Measurements from ENCODE around the gene PAQR5.

Gene PAQR5

DNA sequence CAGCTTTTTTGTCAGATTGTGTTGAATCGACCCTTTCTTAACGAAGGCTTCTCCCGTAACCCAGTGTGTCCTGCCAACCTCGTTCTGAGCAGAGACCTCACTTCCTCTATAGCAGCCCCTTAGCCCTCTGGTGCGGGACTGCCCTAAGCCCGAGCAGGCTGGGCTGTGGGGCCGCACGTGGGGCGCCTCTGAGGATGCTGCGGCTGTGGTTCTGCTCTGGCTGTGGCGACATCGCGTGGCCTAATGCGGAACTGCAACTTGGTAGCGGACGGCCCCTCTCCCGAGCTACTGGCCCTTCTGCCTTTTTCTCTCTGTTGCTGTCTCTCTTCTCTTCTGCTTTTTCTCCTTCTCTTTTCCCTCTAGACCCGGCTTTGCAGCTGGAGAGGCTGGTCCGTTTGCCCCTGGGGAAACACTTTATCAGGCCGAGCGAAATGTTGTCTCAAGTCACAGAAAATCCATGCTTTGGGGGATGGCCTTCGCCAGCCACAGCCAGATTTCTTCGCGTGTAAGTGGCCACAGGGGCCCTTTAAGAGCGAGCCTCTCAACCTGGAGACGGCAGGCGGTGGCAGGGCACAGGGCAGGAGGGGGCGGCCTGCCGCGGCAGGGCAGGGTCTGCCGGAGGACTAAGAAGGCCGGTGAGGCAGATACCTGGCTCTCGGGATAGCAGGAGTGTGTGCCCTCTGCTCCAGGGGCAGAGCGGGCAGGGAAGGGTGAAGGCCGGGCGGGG is 96.0 kb downstream of the PAQR5 start:
- FAIRE-seq = no peak

DNA sequence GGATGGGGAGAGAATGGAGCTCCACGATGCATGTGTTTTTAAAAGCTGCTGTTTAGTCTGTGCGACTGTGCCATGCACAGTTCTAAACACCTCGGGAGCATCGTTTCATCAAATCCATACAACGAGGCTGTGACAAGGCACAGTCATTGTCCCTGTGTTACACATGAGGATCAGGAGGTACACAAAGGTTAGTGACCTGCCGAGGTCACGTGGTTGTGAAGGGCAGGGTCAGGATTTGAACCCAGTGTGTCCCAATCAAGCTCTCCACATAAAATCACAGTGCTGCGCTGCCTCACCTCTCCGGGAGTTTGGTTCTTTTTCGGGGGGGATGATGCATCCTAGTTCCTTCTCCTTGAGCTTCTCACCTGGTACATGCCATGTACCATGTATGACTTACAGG is 96.7 kb downstream of the PAQR5 start:
- FAIRE-seq = no peak

DNA sequence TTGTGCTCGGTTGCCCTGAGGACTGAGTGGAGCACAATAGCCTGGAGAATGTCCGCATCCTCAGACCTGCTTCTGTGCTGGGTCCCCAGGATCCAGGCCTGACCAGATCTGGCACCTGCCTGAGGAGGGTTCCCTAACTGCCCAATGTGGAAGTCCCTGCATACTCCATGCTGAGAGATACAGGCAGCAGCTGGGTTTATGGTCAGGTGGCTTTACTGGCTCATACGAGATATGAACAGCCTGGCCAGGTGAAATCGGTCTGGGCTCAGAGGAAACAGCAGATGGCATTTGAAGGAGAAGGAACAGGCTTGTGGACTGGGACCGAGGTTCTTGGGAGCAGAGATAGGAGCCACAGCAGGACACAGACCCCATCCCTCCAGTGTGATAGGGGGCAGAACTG is 97.3 kb downstream of the PAQR5 start:
- FAIRE-seq = no peak

DNA sequence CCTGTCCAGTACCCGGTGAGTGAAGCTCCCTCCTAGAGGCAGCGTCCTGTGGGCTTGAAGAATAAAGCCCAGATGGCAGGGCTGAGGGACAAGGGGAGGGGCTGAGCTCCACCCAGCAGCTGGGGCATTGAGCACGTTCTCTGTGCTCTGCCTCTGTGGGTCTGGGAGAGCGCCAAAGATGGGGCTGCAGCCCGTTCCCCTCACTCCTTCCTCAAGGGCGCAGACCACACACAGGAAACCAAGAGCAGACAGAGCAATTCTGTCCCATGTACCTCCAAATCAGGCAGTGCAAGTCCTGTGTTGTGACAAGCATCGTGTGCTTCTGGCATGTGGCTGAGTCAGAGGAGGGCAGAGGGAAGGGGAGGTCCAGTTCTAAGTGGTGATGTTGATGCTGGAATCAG is 99.8 kb downstream of the PAQR5 start:
- FAIRE-seq = no peak

DNA sequence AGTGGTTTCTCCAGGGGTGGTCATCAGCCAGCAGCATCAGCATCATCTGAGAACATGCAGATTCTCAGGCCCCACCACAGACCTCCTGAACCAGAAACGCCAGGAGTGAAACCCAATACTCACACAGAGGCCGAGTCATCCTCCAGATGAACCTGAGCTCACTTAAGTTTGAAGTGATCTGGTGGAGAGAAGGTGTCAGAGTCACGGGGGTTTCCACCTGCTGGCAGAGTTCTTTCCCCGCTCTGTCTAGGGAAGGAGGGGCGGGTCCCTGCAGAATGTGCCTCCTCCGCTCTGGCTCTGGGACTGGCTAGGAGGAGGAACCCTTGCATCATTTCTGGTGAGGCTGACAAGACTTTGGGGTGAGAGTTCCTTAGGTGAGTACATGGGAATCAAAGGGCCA is 102.1 kb downstream of the PAQR5 start:
- FAIRE-seq = no peak

DNA sequence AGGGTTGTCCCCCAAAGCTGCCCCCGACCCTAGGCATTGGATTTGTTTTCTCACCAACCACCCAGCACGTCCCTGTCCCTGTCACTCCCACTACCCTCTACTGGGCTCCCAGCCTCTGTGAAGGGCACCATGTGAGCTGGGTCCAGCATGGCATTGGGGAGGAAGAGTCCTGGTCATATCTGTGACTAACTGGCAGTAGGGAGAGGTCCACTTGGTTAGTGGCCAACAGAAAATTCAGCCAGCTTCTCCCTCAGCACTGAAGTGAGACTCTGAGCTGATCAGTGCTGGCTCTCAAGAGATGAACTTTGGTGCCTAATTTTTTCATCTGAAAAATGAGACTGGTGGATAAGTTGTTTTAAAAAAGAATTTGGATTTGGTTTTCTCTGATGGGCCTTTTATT is 104.1 kb downstream of the PAQR5 start:
- FAIRE-seq = no peak

DNA sequence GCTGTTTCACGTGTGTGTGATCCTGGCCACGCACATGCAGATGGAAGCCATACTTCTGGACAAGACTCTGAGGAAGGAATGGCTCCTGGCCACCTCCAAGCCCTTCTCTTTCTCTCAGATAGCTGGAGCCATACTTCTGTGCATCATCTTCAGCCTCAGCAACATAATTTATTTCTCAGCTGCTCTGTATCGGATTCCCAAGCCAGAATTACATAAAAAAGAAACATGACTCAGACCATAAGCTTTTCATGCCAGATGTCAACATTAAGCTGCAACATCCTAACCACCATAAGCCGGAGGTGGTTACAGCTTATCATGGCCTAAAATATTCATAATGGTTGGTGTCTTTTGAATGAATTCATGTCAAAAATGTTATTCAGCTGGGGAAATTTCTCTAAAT is 104.9 kb downstream of the PAQR5 start:
- no peak for FAIRE-seq

DNA sequence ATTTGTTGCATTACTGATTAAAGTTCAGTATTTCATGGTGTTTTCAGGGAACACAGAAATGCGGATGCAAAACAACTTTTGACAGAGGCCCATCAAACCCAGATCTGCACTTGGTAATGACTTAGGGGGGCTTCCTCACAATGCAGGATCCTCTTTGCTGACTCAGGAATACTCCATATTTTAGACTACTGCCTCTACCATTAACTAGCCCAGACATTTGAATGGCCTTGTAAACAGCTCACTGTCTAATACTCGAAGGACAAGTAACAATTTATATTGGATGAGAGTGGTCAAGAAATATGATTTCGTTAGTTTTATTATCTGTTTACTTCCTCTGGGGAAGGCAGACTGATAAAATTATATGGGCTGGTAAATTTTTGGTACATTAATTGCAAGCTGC is 106.4 kb downstream of the PAQR5 start:
- no peak for FAIRE-seq

DNA sequence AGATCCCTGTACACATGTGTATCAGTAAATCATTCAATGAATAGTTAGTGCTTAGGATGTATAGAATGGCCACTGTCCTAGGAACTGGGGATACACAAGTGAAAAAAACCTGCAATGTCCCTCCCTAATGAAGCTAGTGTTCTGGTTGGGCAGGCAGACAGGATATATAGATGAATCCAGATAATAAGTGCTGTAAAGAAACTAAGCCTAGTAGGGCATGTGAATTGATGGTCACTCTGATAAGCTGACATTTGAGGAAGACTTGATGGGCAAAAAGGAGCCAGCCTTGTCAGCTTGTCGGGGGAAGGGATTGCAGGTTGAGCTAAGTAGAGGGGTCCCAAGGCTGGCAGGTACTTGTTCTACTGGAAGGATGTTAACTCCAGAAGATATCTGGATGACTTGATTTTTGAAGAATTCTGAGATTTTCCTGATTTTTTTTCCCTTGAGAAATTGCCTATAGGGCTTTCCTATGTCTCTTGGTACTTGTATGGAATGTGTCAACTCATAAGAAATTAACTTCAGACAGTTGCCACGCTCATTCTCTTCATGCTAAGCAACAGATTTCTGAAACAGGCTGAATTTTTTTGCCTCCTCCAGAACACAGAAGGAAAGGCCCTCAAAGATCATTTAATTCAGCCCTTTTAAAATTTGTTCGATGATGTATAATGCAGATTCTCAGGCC is 109.1 kb downstream of the PAQR5 start:
- FAIRE-seq = no peak

DNA sequence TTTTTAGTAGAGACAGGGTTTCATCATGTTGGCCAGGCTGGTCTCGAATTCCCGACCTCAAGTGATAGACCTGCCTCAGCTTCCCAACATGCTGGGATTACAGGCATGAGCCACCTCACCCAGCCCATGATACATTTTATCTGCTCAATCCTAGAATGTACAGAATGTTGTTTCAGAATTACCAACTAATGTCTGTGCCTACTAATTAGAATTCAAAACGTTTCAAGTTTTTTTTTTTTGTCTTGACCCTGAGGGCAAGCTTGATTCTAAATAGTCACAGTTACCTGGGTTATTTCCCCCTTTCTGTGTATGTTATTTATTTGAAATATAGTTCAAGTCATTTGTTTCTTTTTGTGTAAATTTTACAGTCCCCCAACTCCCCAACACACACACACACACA is 110.1 kb downstream of the PAQR5 start:
- no peak for FAIRE-seq

DNA sequence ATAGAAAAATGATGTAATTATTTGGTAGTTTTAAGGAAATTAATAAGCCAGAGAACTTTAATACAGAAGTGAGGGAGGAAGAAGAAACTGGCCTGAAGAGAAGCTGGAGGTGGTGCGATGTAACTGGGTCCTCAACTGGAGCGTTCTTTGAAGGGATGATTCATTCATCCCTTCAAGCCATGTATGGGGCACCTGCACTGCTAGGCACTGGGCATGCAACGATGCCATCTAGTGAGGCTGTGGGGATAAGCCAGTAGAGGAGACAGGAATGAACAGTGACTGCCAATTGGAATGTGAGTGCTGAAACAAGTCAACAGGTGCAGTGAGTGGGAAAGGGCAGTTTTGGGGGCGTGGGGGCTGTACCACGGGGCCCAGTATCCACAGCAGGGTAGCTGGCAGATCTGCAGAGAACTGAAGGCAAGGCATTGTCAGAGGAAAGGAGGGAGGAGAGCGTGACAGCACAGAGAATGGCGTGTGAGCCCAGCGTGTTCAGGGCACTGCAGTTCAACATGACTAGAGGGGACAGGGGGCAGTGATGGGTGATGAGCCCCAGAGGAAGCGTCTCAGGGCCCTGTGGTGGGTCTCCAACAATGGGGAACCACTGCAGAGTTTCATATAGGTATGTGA is 111.6 kb downstream of the PAQR5 start:
- no peak for FAIRE-seq

DNA sequence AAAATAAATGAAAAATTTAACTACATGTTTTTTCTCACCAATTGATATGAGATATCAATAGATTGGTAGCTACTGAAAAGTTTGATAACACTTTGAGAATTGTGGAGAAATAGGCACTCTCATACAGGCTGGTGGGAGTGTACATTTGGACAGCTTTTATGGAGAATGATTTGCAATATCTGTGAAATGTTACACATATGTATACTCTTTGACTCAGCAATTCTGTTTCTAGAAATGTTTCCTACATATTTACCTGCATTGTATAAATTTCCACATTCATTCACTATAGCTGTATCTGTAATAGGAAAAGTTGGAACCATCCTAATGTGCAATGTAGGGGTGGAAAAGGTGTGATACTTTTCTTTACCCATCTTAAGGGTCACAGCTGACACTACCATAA is 113.6 kb downstream of the PAQR5 start:
- FAIRE-seq = no peak

DNA sequence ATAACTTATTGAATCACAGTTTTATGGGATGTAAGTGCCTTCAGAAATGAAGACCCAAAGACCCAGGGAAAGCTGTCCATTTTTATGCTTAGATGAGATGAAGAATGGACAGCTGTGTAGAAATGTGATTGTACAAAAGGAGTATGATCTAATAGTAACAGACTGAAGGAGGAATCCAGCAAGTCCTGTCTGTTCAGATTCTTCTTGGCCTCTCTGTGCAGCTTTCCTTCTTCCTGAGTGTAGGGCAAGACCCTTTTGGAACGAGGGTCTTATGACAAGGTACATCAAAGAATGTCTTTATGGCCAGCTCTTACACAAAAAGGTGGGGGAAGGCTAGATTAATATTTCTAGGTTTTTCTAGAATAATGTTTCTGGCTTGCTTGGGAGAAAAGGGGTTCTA is 114.0 kb downstream of the PAQR5 start:
- no peak for FAIRE-seq

DNA sequence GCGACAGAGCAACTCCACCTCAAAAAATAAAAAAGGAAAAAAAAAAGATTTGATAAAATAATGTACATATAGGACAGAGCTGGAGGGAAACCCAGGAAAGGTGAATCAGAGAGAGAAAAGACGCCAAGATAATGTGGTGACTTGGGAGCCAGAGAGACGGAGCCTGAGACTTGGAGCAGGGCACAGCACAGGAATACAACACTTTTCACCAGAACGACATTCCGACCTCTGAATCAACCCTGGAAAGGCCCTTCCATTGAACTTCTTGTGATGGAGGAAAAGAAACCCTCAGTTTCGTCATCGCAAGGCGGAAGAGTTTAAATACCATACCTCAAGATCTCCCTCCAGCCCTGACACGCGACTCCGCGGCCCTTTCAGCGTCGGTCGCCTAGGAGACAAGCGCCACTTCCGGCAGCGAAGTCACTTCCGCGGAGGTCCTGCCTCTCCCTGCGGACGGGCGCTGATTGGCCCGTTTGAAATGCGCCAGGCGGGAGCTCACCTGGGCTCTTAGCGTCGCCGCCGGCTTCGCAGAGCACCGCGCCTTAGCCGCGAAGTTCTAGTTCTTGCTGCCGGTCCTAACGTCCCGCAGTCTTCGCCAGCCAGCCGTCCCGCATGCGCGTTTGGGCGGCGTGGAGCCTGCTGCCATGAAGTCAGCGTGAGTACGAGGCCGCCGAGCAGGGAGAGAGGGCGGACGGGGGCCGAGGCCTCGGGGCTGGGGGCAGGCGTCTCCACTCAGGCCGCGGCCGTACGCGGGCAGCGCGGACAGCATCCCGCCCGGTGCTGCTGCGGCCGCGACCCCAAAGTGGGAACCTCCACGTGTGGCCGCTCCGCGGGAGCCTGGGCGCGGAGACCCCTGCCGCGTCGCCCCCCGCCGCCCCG is 115.3 kb downstream of the PAQR5 start, which contains the start of gene KIF23:
TSS of gene KIF23 (plus strand) at position 528 of the 879 bp plus-strand sequence. CDS start at position 645, 117 bp downstream.
- no peak for FAIRE-seq

DNA sequence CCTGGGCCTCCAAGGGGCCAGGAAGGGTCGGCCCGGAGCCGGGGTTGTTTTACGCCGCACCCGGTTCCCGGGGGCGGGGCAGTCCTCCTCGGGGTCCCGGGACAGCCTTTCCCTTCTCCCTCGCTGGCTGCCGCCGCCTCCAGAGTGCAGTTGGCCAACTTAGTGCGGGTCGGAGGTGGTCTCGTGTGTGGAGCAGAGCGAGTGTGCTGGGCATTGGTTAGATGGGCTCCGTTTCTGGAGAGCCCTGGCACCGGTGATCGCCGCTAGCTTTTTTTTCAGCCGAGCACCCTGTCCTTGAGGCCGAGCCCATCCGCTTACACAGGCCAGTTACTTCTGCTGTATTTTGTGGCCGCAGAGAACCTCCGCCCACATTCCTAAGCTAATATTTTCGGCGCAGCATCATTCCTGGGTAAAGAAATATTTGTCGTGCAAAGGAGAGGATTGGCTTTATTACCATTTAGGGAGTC is 116.0 kb downstream of the PAQR5 start:
- no peak for FAIRE-seq

DNA sequence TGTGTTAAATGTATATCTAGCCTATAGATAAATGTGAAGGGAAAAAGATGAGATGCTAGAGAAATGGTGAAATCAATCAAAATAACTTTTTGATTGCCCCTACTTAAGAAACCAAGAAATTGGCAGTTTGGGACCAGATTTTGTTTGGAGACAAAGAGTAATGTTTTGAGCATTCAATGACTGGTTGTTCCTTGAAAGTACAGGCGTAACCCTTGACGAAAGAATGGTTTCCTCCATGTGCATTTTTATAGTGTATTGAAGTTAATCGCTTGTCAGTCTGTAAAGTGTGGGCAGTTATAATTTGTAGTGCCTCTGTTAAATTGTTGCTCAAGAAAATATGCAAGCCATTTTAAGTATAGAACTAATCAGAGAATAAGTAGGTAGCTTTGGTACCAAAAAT is 116.7 kb downstream of the PAQR5 start:
- FAIRE-seq = no peak

DNA sequence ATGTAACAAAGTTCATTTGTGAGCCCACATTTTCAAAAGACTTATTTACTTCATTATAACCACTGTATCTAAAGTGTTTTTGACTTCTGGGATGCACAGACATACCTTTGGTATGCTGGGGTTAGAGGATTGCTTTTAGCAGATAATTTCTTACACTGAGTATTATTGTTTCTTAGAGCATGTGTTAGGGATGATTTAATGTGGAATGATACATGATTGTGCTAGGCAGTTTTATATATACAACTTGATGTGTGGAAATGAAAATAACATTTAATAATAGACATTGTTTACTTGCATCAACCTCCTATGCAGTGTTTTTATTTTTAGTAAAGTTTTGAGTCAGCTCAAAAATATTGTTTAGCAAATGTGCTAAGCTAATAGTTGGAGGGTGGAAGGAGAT is 118.9 kb downstream of the PAQR5 start:
- no peak for FAIRE-seq

DNA sequence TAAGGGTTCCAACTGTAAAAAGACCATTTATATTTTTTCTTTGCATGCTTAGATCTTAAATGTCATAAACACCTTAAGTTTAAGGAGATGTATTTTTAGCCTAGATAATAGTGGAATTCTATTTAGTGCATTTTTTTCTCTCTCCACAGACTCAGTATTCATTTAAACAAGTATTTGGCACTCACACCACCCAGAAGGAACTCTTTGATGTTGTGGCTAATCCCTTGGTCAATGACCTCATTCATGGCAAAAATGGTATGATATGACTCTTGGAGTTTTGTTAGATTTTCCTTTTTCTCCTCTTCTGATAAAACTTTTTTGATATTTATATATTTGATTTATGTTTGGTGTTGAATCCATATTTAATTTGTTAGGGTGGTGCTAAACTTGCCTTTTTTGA is 122.8 kb downstream of the PAQR5 start:
- FAIRE-seq = no peak

DNA sequence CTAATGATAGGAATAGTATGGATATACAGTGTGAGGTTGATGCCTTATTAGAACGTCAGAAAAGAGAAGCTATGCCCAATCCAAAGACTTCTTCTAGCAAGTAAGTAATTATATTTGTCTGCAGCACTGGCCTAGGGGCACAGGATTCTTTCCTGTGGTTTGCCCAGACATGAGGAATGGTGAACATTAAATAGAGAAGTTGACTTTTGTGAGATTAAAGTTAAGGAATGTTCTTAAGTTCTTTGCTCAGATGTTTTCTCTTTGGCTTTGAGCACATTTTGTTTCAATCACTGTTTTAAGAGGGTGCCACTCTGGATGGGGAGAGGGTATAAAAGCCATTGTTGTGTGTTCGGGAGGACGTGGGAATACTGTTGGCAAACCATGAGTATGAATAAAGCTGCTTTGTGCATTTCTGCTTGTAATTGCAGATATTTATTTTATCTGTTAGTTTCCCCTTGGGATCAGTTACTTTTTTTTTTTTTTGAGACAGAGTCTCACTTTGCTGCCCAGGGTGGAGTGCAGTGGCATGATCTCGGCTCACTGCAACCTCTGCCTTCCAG is 123.7 kb downstream of the PAQR5 start:
- FAIRE-seq = no peak

DNA sequence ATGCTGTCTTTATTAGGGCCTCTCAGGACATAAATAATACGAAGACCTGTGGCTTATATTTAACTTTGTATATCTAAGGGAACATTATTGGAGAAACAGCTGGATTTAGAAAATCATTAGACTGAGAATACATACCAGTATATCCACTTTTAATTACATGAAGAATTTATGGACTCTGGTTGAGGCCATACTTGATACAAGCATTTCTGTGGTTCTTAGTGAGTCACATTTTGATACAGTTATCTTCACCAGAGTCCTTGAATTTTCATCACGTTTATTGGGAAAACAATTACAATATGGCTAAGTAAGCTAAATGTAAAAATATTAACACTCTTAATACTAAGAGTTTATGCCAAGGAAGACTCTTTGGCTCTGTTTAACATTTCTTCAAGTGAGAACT is 125.3 kb downstream of the PAQR5 start:
- FAIRE-seq = no peak

DNA sequence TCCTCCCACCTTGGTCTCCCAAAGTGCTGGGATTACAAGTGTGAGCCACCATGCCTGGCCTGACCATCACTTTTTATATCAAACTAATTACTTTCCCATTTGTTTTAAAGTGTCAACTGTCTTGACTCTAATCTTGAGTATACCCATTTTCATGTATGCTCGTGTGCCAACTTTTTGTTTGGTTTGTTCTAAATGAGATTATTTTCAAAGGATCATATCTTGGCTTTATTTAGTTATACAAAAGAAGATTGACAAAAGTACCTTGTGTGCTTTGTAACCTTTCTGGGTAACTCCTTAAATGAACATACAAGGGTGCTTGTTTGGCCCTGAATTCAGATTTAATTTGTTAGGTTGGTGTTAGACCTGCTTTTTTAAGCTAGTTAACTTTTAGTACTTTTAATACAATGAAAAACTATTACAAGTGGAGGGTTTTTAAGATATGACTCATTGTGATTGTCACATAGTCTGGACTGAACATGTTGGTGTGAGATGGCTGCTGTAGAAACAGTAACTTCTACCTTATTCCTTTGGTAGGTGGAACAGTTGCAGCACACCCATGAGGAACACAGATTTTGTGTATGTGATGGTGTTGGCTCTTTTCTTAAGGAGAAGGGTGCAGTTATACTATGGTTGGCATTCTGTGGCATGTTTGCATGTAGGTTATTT is 126.2 kb downstream of the PAQR5 start:
- FAIRE-seq = no peak

DNA sequence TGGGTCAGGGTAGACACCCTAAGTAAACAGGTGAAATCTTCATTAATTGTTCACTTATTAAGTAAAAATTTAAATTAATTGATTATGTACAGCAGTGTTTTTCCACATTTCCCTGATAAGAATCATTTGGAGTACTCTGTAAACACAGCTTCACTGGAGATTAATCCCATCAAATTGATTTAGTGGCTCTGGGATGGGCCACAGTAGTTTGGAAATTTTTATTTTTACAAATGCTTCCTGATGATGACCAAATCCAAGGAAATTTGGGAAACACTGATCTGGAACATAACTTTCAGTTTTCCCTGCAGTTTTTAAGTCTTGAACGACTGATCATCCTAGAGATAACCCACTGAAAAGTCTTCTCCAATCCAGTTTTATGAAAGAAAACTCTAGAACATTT is 135.1 kb downstream of the PAQR5 start:
- FAIRE-seq = no peak

All from islet of Langerhans (tissue), 1 donor.